Measurements from ENCODE around the gene TOX4.
"Not testable (repeated sequence)": the region's sequence is repeated elsewhere in the genome, so short reads cannot be mapped to it uniquely, and the experiment has no call there.

Gene TOX4

GRCh38 chr14:21535545-21536417, 58.8 kb downstream of the TOX4 start:
- no peak for DNase-seq

- no peak for DNase-seq
Measured at GRCh38 chr14:21536418-21537089, 59.6 kb downstream of the TOX4 start.

- no peak for DNase-seq
Measured at GRCh38 chr14:21537090-21537424, 60.1 kb downstream of the TOX4 start.

- DNase-seq, result no peak
Measured at GRCh38 chr14:21539189-21539940, 62.4 kb downstream of the TOX4 start.

DNA sequence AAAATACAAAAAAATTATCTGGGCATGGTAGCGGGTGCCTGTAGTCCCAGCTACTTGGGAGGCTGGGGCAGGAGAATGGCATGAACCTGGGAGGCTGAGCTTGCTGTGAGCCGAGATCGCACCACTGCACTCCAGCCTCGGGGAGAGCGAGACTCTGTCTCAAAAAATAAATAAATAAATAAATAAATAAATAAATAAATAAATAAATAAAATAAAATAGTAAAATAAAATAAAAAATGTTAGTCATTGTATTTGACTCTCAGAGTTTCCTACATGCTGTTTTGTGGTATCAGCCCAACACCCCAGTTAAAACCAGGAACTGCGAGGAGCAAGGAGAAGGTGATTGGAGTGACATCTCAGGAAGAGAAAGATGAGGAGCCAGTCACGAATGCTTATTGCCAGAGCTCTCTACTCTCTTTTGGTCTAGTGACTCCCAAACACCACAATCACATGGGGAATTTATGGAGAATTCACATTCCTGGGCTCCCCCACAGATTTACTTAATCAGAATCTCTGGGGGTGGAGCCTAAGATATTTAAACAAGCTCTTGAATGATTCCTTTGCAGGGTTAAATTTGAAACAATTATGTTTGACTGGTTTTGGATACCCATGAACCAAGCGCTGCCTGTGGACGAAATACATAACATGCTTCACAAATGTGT, 64.5 kb downstream of the TOX4 start:
- no peak for DNase-seq

- DNase-seq, result peak; percentile 77
Measured at GRCh38 chr14:21543521-21543960, 66.5 kb downstream of the TOX4 start.

DNA sequence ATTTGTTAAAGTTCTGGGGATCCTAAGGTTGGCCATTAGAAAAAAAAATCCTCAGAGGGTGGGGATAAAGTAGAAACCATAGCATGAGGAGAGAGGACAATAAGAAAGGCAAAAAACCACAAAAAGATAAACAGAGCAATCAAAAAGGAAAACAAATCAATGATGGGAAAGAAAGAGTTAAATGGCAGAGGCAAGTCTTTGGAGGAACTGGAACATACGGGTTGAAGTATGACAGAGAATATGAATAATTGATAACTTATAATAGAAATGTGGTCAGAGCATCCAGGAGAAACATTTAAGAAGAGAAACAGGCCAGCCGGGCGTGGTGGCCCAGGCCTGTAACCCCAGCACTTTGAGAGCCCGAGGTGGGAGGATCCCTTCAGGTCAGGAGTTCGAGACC, 67.0 kb downstream of the TOX4 start:
- no peak for DNase-seq

GRCh38 chr14:21544588-21544987, 67.6 kb downstream of the TOX4 start:
- DNase-seq, result not testable (repeated sequence)

Measured in NCI-H2171 (cell line).